Adrenal gland (tissue), 5 donors: Measurements from ENCODE around the gene CXorf49B.
"Not testable (repeated sequence)": the region's sequence is repeated elsewhere in the genome, so short reads cannot be mapped to it uniquely, and the experiment has no call there.

ENCODE experiments used
- POLR2A ChIP-seq, 2 donors: fragments of 450-650 bp; IDR thresholded peaks; one replicate each; pipeline ENCODE4 v1.6.1; 2017; ENCODE audit warnings: antibody characterized with exemption in 2 of 2, mild to moderate bottlenecking in 2 of 2, moderate library complexity in 1 of 2
- TF ChIP-seq, protein P1 (sequence below), 6 experiments: fragments of 450-650 bp in 4 of 6; fragments of 200-600 bp in 2 of 6; sonication (generic) in 1 of 6; IDR thresholded peaks; 1 replicate in 5 of 6; 2 replicates in 1 of 6; pipeline versions ENCODE4 v1.5.1 to v1.8.0; 2016 to 2021; ENCODE audit warnings: antibody characterized with exemption in 6 of 6, mild to moderate bottlenecking in 2 of 6, moderate library complexity in 1 of 6
- donor health status: DM: no; HTN: no; CAD: no.

DNA sequence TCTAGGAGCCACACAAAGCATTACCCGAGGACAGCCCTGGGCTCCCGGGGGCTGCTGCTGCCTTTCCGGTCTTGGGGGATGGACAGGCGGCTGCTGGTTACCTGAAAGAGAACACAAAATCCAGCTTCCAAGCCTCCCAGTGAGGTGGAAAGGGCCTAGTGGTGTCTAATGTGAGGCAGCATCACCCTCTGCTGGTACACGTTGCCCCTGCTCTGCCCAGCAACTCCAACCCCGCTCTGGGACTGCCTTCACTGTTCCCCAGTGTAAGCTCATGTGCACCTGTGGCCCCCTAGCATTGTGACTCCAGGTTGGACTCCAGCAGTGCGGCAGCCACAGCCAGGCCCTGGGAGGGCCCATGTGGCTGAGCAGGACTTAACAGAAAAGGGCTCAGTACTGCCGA, 47.6 kb upstream of the CXorf49B start:
- TF ChIP-seq POLR2A (IDR thresholded peaks at IDR 0.05), result not testable (repeated sequence)
- TF ChIP-seq, protein P1, sequence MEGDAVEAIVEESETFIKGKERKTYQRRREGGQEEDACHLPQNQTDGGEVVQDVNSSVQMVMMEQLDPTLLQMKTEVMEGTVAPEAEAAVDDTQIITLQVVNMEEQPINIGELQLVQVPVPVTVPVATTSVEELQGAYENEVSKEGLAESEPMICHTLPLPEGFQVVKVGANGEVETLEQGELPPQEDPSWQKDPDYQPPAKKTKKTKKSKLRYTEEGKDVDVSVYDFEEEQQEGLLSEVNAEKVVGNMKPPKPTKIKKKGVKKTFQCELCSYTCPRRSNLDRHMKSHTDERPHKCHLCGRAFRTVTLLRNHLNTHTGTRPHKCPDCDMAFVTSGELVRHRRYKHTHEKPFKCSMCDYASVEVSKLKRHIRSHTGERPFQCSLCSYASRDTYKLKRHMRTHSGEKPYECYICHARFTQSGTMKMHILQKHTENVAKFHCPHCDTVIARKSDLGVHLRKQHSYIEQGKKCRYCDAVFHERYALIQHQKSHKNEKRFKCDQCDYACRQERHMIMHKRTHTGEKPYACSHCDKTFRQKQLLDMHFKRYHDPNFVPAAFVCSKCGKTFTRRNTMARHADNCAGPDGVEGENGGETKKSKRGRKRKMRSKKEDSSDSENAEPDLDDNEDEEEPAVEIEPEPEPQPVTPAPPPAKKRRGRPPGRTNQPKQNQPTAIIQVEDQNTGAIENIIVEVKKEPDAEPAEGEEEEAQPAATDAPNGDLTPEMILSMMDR (IDR thresholded peaks at IDR 0.05), result not testable (repeated sequence)
